GM12878 (cell line): ENCODE measurements around the gene AQP7.

Experiments used
- CREB1 ChIP-seq: IDR thresholded peaks from 2 replicates; pipeline ENCODE4 v1.6.1; 2012; ENCODE audit warnings: low read depth, mild to moderate bottlenecking, inconsistent platforms
- CTCF ChIP-seq, 3 experiments: IDR thresholded peaks in 2 of 3; conservative IDR thresholded peaks in 1 of 3; 2 replicates each; pipeline ENCODE4 v1.5.1; 2011; ENCODE audit warnings: low read depth in 3 of 3, low read length in 3 of 3, mild to moderate bottlenecking in 3 of 3, control low read depth in 2 of 3, moderate library complexity in 2 of 3, inconsistent platforms in 1 of 3, mixed read lengths in 1 of 3; ENCODE audit not compliant: control insufficient read depth in 2 of 3, insufficient read depth in 1 of 3; ENCODE audit errors: extremely low read depth in 1 of 3
- ESRRA ChIP-seq: IDR thresholded peaks from 2 replicates; pipeline ENCODE4 v1.6.1; 2012; ENCODE audit warnings: mild to moderate bottlenecking, low read length, improper control_type of control experiment
- EZH2 ChIP-seq: IDR thresholded peaks from 2 replicates; pipeline ENCODE4 v1.6.1; 2012; ENCODE audit warnings: low read depth, mild to moderate bottlenecking, control low read depth, inconsistent platforms, low read length, borderline replicate concordance; ENCODE audit not compliant: control insufficient read depth
- HDAC2 ChIP-seq: fragments of 200-600 bp; sonication (generic); IDR thresholded peaks from 2 replicates; pipeline ENCODE4 v1.6.1; 2017
- MYC ChIP-seq: IDR thresholded peaks from 2 replicates; pipeline ENCODE4 v1.6.1; 2011; ENCODE audit warnings: mild to moderate bottlenecking, low read length, moderate library complexity, inconsistent platforms; ENCODE audit not compliant: insufficient read depth, insufficient replicate concordance, insufficient read length, severe bottlenecking
- RAD51 ChIP-seq: fragments of 450-650 bp; IDR thresholded peaks from 2 replicates; pipeline ENCODE4 v1.6.1; 2016; ENCODE audit warnings: moderate library complexity, mild to moderate bottlenecking, inconsistent platforms
- RCOR1 ChIP-seq: conservative IDR thresholded peaks from 2 replicates; pipeline ENCODE4 v1.6.1; 2012; ENCODE audit warnings: low read depth, low read length, improper control_type of control experiment
- YBX1 ChIP-seq: fragments of 450-650 bp; IDR thresholded peaks from 2 replicates; pipeline ENCODE4 v1.6.1; 2016; ENCODE audit warnings: antibody characterized with exemption
- ZNF207 ChIP-seq: fragments of 450-650 bp; IDR thresholded peaks from 2 replicates; pipeline ENCODE4 v1.6.1; 2014; ENCODE audit warnings: antibody characterized with exemption, mild to moderate bottlenecking, borderline replicate concordance
- ZZZ3 ChIP-seq: IDR thresholded peaks from 2 replicates; pipeline ENCODE4 v1.6.1; 2011; ENCODE audit warnings: low read depth; ENCODE audit not compliant: control insufficient read depth, insufficient read length

DNA sequence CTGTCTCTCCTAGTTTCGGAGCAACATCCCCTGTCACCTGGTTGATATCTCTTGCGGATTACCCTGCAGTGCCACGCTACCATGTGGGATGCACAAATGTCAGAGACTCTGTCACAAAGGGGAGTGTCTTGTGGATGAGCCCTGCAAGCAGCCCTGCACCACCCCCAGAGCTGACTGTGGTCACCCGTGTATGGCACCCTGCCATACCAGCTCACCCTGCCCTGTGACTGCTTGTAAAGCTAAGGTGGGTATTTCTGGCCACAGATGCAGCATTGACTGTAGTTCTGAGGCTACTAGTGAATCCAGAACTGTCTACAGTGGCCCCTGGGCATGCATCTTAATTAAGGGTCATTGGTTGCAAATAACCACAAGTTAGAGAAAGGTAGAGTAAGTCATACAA, 50.8 kb downstream of the AQP7 start:
- TF ChIP-seq RAD51 (no peak), CTCF (IDR thresholded peaks at IDR 0.05 in 2 of 3, conservative IDR thresholded peaks at IDR 0.05 in 1 of 3; ENCODE audit: control insufficient read depth in 2 of 3, extremely low read depth in 1 of 3, insufficient read depth in 1 of 3, low read depth in 3 of 3, low read length in 3 of 3) (no peak), EZH2 (no peak), CREB1 (no peak), ZZZ3 (no peak), ZNF207 (no peak), MYC (no peak), YBX1 (no peak), ESRRA (no peak), RCOR1 (no peak), HDAC2 (no peak)
